Measurements from ENCODE around the gene DGAT2L6.

The DGAT2L6 gene, protein sequence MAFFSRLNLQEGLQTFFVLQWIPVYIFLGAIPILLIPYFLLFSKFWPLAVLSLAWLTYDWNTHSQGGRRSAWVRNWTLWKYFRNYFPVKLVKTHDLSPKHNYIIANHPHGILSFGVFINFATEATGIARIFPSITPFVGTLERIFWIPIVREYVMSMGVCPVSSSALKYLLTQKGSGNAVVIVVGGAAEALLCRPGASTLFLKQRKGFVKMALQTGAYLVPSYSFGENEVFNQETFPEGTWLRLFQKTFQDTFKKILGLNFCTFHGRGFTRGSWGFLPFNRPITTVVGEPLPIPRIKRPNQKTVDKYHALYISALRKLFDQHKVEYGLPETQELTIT

DNA sequence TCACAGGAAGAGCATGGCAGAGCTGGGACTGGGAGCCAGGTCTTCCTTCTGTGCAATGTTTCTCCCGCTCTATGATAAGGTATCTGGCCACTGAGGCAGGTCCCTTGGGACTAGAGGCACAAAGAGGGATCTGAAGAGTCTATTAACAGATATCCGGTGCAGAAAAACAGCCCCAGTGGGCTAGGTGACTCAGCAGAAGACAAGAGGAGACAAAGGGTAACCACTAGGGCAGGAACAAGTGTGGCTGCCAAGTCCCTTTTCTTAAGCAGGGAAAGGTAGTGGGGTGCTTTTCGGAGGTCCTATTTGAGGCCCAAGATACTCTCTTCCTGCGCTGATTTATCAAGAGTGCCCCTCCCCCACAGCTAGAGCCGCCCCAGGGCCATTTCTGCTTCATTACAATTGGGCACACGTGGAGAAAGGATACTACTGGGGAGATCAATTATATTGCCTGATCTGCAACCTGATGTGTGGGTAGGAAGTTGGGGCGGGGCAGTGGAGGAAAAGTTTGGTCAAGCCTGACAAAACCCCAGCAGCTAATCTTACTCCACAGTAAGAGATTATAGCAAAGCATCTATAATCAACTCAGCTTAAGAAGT is at the start of gene DGAT2L6:
Gene DGAT2L6 (plus strand): TSS at position 546 of the 596 bp plus-strand sequence. CDS start 100 bp downstream, outside the sequence.
- peak; percentile 4 for DNase-seq

GRCh38 chrX:70128071-70128470 is 49.2 kb upstream of the DGAT2L6 start:
- no peak for DNase-seq

DNA sequence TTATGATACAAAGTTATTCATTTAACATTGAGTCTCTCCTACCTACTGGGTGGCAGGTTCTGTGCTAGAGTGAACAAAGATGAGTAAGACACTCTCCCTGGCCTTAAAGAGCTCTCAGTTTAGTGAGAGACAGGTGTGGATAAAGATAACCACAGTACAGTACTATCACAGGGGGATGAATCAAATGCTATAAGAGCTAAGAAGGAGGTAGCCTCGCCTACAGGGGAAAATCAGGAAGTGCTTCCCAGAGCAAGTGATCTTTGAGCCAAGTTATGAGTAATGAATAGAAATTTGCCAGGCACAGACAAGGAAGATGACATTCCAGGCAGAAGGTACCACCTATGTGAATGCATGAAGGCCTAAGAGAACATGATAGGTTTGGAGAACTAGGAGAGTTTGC is 47.5 kb upstream of the DGAT2L6 start:
- DNase-seq, result no peak

DNA sequence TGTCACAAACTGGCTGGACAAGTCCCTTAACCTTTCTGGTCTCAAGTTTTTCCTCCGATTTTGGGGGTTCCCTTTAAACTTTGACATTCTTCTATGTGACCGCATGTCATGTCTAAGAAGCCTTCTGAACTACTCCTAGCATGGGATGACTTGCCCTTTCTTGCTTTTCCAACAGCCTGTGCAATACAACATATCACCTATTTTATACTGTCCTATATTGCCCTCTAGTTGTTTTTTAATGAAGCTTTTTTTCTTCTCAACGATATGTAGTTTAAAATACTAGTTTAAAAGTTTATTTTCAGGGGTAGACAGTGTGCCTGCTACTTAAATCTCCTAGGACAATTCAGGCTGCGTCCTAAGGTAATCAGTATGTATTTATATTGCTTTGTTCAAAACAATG is 45.1 kb upstream of the DGAT2L6 start:
- peak; percentile 41 for DNase-seq

DNA sequence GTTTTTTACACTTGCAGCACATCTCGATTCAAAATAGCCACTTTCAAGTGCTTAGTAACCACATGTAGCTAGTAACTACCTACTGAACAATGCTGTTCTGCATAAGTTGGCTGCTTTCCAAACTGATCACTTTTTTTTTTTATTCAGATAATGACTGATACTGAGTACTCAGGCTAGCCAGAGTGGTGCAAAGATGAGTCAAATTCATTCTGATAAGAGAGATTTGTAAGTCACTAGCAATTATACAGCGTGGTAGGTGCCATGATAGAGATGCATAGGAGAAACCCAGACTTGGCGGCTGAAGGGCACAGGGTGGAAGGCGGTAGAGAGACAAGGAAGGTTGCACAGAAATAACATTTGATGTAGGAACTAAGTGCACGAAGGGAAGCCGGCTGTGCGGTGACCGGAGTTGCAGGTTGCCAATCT is 44.4 kb upstream of the DGAT2L6 start:
- DNase-seq, result no peak

GRCh38 chrX:70133303-70134115 is 43.8 kb upstream of the DGAT2L6 start, which contains the start of gene IGBP1:
TSS of gene IGBP1 (plus strand) at chrX:70133447. CDS start at chrX:70133948, 501 bp downstream.
- peak; percentile 92 for DNase-seq

DNA sequence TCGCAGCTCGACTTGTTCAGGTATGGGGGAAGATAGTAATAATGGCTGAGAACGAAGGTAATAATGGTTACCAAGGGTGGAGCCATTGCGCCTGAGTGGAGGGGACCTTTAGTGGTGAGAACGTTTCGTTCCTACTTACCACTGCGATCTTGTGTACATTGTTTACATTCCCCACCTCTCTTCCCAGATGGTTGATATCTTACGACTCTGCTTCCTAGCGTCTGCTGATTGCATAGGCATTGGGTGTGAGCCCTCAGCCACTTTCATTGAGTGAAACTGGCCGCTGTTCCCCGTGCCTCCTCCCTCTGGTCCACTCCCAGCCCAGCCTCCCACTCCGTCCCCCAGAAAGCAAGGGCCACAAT is 43.2 kb upstream of the DGAT2L6 start:
- DNase-seq, result peak; percentile 74

DNA sequence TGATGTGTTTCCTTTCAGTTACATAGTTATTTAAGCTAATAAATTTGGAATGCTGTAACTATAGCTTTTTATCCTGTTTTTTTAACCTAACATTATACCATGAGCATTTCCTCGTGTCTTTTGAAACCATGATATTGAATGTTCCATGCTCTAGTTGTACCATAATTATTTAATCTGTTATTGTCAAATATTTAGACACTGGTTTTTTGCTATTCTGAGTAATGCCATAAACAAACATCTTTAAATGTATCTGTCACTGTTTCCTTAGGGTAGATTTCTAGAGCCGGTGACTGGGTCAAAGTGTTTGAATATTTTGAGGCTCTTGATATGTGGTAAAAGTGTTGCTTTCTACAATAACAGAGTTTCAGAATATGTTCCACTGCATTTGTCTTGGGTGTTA is 38.7 kb upstream of the DGAT2L6 start:
- DNase-seq, result no peak

DNA sequence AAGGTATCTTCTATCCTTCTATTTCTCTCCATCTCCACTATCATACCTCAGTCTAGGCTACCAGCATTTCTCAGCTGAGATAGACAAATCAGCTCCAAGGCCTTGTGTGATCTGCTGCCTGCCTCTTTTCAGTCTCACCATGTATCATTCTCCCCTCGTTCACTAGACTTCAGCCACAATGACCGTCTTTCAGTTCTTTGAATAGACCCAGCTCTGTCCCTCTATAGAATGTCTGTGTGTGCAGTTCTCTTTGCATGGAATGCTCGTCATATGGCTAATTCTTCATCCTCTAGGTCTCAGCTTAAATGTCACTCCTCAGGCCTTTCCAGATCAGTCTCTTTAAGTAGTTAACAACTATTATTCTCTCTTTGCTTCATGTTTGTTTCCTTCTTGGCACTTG is 37.5 kb upstream of the DGAT2L6 start:
- DNase-seq, result no peak

- DNase-seq, result no peak
These were observed 35.9 kb upstream of the DGAT2L6 start for GRCh38 chrX:70141373-70141772.

GRCh38 chrX:70166601-70167590 is 10.4 kb upstream of the DGAT2L6 start:
- no peak for DNase-seq

GRCh38 chrX:70168238-70169188 is 8.8 kb upstream of the DGAT2L6 start:
- DNase-seq, result no peak

- no peak for DNase-seq
These were observed 8.0 kb upstream of the DGAT2L6 start for GRCh38 chrX:70169281-70169680.

DNA sequence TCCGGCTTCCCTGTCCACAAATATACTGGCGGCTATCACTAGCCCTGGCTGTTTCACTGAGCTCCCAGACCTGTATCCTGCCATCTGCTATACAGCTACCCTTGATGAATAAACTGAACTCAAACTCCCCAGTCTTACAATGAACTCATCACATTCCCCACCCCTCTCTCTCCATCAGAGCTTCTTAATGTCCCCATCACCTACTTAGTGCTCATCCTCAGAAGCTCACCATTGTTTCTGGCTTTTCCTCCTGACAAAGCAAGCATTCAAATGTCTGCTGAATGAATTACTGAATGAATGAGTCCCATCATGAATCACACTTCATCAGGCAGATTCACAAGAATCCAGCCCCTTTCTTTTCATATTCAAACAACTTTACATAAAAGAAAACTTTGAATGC is 5.7 kb upstream of the DGAT2L6 start:
- DNase-seq, result no peak

- DNase-seq, result no peak
These were observed 5.1 kb upstream of the DGAT2L6 start for GRCh38 chrX:70172221-70172620.

- no peak for DNase-seq
These were observed 4.3 kb upstream of the DGAT2L6 start for GRCh38 chrX:70172964-70173363.

DNA sequence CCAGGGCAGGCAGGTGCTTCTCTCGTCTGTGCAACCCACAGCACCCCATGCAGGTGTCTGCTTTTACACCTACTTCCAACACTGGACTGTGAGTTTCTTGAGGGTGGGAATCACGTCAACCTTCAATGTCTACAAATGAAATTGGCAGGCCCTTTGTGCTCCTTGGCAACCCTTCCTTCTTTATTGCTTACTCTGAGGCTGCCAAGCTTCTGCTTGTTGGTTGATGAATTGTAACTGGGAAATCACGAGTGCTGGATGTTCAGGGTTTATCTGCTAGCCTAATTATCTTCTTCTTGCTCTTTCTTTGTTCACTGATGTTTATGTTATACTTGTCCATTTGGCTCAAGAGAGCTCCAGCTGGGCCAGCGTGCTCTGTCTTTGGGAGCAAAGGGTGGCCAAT is 2.5 kb upstream of the DGAT2L6 start:
- DNase-seq, result no peak

DNA sequence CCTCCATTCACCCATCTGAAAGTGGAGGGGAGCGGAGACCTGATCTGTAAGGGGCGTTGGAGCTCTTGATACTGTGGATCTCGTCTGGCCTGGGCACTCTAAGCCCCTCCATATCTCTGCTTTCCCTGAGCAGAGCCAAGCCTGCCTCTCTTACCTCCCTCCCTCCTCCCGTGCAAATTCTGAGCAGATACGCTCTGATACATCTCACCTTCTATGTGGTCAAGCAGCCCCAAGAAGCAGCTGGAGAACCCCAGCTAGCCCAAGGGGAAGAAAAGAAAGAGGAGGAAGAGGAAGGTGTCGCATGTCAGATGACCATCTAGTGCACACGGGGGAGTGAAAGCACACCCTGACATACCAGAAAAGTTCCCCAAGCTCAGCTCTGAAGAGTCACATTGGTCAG is 1.9 kb upstream of the DGAT2L6 start:
- DNase-seq, result no peak

- DNase-seq, result no peak
These were observed 5.8 kb downstream of the DGAT2L6 start for GRCh38 chrX:70183091-70183490.

DNA sequence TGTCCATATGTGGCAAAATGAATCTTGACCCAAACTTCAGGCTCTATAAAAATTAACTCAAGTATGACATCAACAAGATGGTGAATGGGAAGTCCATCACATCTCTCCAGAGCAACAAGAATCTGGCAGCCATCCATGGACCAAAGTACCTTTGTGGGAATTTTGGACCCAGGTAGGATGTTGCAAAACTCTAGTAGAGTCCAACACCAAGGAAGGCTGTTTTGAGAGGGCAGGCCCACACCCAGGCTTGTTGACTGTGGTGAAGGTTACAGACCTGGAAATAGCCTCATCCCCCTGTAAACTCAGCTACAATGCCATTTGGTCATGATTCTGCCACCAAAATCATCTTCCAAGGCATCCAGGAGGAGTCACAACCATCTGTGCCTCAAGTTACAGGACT is 12.9 kb downstream of the DGAT2L6 start:
- no peak for DNase-seq

Data from NCI-H2171 treated with DMSO at 0.1 percent for 48 hours (cell line).